ENCODE measurements around the gene ATP2B1. TPM values are rescaled to one million over a fixed set of nuclear protein-coding genes. Genes with fewer than 3 reads are reported as not detected.

The ATP2B1 gene
- total RNA-seq, 1 experiment from 2014 or later, result 221 TPM

DNA sequence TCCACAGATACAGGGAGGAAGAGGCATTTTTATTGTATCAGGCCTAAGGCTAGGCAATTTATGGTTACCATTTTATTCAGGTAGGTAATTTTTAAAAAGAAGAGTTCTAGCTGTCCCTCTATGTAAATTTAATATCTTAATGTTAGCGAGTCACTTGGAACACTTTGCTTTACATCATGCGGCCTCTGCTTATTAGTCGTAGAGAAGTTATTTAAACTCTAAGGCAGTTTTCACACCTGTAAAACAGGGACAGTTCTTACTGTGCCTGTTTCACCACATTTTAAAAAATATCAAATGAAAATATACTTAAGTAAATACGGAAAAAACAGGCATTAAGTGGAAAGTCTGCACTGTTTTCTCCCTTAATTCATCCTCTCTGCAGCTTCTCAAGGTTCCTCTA, 111.4 kb downstream of the ATP2B1 start:
- no peaks in the 10 kb centered on the region for H3K9me3 Mint-ChIP-seq (ENCODE audit: unreplicated experiment)
- H3K27ac Mint-ChIP-seq (ENCODE audit: low read depth, unreplicated experiment), result peak overlapping the region; percentile 39
- ChIA-PET POLR2A (interaction anchor here (1.5 kb wide), 1 partner anchor 30 kb away, joined by 3 read pairs; no protein-coding TSS in a partner anchor), CTCF (interaction anchor here (1.0 to 1.1 kb wide), 2 partner anchors 11 to 45 kb away, joined by 3 to 4 read pairs; no protein-coding TSS in a partner anchor)
- no TSS peak for BruUV-seq (replicated peaks)
- TF ChIP-seq, protein P1, sequence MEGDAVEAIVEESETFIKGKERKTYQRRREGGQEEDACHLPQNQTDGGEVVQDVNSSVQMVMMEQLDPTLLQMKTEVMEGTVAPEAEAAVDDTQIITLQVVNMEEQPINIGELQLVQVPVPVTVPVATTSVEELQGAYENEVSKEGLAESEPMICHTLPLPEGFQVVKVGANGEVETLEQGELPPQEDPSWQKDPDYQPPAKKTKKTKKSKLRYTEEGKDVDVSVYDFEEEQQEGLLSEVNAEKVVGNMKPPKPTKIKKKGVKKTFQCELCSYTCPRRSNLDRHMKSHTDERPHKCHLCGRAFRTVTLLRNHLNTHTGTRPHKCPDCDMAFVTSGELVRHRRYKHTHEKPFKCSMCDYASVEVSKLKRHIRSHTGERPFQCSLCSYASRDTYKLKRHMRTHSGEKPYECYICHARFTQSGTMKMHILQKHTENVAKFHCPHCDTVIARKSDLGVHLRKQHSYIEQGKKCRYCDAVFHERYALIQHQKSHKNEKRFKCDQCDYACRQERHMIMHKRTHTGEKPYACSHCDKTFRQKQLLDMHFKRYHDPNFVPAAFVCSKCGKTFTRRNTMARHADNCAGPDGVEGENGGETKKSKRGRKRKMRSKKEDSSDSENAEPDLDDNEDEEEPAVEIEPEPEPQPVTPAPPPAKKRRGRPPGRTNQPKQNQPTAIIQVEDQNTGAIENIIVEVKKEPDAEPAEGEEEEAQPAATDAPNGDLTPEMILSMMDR (IDR thresholded peaks at IDR 0.05; ENCODE audit: unreplicated experiment), result no peak
- no peak overlapping the region for H3K4me3 Mint-ChIP-seq (ENCODE audit: unreplicated experiment)
- peaks cover 73% of the 10 kb centered on the region for H3K36me3 Mint-ChIP-seq (ENCODE audit: insufficient read depth, unreplicated experiment)
- DNase-seq (ENCODE audit: unreplicated experiment), result no peak
- H3K27me3 Mint-ChIP-seq (ENCODE audit: insufficient read depth, unreplicated experiment), result no peaks in the 10 kb centered on the region
- no peaks in the 10 kb centered on the region for H3K4me1 Mint-ChIP-seq (ENCODE audit: insufficient read depth, unreplicated experiment)
- intact Hi-C loops (cut with micrococcal nuclease), result no loop called here

DNA sequence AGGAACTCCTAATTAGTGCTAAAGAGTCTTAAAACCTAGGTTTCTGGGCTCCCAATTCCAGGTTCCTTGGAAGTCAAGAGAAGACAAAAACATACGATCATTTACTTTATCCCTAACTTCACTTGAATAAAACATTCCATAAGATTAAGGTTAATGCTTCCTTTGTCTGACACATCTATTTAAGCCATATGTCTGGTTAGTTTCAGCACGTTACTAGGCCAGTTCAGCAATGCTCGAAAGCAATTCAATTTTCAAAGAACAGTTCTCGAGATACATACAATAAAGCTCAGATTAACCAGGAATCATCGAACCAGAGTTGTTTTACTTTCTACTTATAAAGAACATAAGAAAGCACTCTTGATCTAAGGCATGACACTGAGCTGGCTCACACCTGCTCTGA, 114.8 kb downstream of the ATP2B1 start:
- DNase-seq (ENCODE audit: unreplicated experiment), result no peak
- Mint-ChIP-seq H3K27me3 (ENCODE audit: insufficient read depth, unreplicated experiment) (no peaks in the 10 kb centered on the region), H3K27ac (ENCODE audit: low read depth, unreplicated experiment) (peak overlapping the region; percentile 16), H3K4me3 (ENCODE audit: unreplicated experiment) (no peak overlapping the region), H3K36me3 (ENCODE audit: insufficient read depth, unreplicated experiment) (peaks cover 71% of the 10 kb centered on the region), H3K9me3 (ENCODE audit: unreplicated experiment) (no peaks in the 10 kb centered on the region), H3K4me1 (ENCODE audit: insufficient read depth, unreplicated experiment) (peaks cover 5% of the 10 kb centered on the region)
- ChIA-PET POLR2A (interaction anchor here (0.6 kb wide), 1 partner anchor 681 kb away, joined by 3 read pairs; no protein-coding TSS in a partner anchor), CTCF (interaction anchor here (0.6 to 1.3 kb wide), 2 partner anchors 9 to 21 kb away, joined by 3 read pairs; no protein-coding TSS in a partner anchor)
- TF ChIP-seq, protein P1 (IDR thresholded peaks at IDR 0.05; ENCODE audit: unreplicated experiment), result no peak
- intact Hi-C loops (cut with micrococcal nuclease), result no loop called here
- no TSS peak for BruUV-seq (replicated peaks)

DNA sequence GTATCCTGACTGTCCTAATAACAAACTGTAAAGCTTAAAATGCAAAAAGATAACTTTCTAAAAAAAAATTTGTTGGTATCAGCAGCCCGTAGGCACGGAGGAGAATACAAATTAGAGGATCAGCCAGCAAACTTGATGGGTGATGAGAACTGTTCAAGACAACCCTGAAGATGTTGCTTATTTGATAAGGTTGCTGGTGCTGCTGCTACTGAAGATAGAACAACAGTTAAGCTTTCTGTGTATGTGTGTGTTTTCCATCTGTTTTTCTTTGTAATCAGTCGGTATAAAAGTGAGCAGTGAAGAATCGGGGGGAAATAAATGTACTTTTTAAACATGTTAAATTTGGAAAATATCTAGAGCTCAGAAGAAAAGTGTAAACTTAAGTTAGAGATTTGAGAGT, 115.4 kb downstream of the ATP2B1 start:
- Mint-ChIP-seq H3K9me3 (ENCODE audit: unreplicated experiment) (no peaks in the 10 kb centered on the region), H3K4me3 (ENCODE audit: unreplicated experiment) (no peak overlapping the region), H3K27ac (ENCODE audit: low read depth, unreplicated experiment) (peak overlapping the region; percentile 16), H3K27me3 (ENCODE audit: insufficient read depth, unreplicated experiment) (no peaks in the 10 kb centered on the region), H3K36me3 (ENCODE audit: insufficient read depth, unreplicated experiment) (peaks cover 70% of the 10 kb centered on the region), H3K4me1 (ENCODE audit: insufficient read depth, unreplicated experiment) (peaks cover 5% of the 10 kb centered on the region)
- POLR2A ChIA-PET, result interaction anchor here (0.7 kb wide), 1 partner anchor 35 kb away, joined by 3 read pairs; no protein-coding TSS in a partner anchor
- no peak for DNase-seq (ENCODE audit: unreplicated experiment)
- TF ChIP-seq, protein P1 (IDR thresholded peaks at IDR 0.05; ENCODE audit: unreplicated experiment), result no peak
- intact Hi-C loops (cut with micrococcal nuclease), result no loop called here
- CTCF ChIA-PET, result interaction anchor here (0.6 to 1.3 kb wide), 4 partner anchors 10 to 1345 kb away, joined by 3 to 4 read pairs (median 3); no protein-coding TSS in a partner anchor
- no TSS peak for BruUV-seq (replicated peaks)

DNA sequence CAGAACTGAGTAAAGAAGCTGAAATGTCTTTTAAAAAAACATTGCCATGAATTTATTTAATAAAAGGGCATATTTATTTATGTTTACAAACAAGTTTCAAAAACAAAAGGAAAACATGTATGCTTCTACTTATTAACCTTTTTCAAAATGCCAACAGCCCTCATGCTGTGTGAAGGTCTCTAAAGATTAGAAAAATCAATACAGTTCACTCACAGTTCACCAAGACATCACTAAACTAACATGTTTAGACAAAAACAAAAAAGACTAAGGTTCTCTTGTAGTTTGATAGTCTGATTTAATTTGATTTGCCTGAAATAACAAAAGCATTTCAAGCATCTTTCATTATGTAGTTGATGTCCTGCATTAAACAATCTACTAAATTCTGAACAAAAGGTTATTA, 118.9 kb downstream of the ATP2B1 start:
- Mint-ChIP-seq H3K27ac (ENCODE audit: low read depth, unreplicated experiment) (no peak overlapping the region), H3K9me3 (ENCODE audit: unreplicated experiment) (no peaks in the 10 kb centered on the region), H3K36me3 (ENCODE audit: insufficient read depth, unreplicated experiment) (peaks cover 68% of the 10 kb centered on the region), H3K4me3 (ENCODE audit: unreplicated experiment) (no peak overlapping the region), H3K4me1 (ENCODE audit: insufficient read depth, unreplicated experiment) (peaks cover 5% of the 10 kb centered on the region), H3K27me3 (ENCODE audit: insufficient read depth, unreplicated experiment) (no peaks in the 10 kb centered on the region)
- intact Hi-C loops (cut with micrococcal nuclease), result no loop called here
- DNase-seq (ENCODE audit: unreplicated experiment), result no peak
- TF ChIP-seq, protein P1 (IDR thresholded peaks at IDR 0.05; ENCODE audit: unreplicated experiment), result no peak
- ChIA-PET POLR2A (no interaction called here), CTCF (interaction anchor here (0.6 to 1.4 kb wide), 2 partner anchors 24 to 47 kb away, joined by 4 to 7 read pairs; no protein-coding TSS in a partner anchor)
- no TSS peak for BruUV-seq (replicated peaks)
